ENCODE data around the gene RUFY3.
"Not testable (repeated sequence)": the region's sequence is repeated elsewhere in the genome, so short reads cannot be mapped to it uniquely, and the experiment has no call there.

The RUFY3 gene

GRCh38 chr4:70688795-70689231, 33.0 kb upstream of the RUFY3 start:
- DNase-seq (ENCODE audit: insufficient read length) (no peak), FAIRE-seq (peak; percentile 73)
- no peak for TF ChIP-seq TAF1 (IDR thresholded peaks at IDR 0.05; ENCODE audit: borderline replicate concordance, low read depth, low read length)
- TF ChIP-seq POLR2A (IDR thresholded peaks at IDR 0.05; ENCODE audit: low read depth, low read length): no peak
- no peak for TF ChIP-seq POLR2AphosphoS5 (IDR thresholded peaks at IDR 0.05; ENCODE audit: low read depth, low read length)

DNA sequence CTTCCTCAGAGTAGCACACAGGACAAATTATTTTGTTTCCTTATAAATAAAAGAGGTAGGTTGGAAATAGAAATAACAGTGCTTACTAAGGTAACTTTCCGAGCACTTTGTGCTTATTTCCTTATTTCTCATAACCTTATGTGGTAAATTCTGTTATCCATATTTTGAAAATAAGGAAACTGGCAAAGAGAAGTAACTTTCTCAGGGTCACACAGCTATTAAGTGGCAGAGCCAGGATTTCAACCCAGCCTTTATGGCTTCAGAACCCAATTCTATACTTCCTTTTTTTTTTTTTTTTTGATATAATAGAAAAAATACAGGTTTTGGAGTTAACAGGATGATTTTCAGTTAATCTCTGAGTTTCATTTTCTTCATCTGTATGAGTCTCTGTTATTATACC, 30.1 kb upstream of the RUFY3 start:
- DNase-seq (ENCODE audit: insufficient read length) (no peak), FAIRE-seq (no peak)
- TF ChIP-seq POLR2A (IDR thresholded peaks at IDR 0.05; ENCODE audit: low read depth, low read length): no peak
- TF ChIP-seq POLR2AphosphoS5 (IDR thresholded peaks at IDR 0.05; ENCODE audit: low read depth, low read length): no peak
- no peak for TF ChIP-seq TAF1 (IDR thresholded peaks at IDR 0.05; ENCODE audit: borderline replicate concordance, low read depth, low read length)

DNA sequence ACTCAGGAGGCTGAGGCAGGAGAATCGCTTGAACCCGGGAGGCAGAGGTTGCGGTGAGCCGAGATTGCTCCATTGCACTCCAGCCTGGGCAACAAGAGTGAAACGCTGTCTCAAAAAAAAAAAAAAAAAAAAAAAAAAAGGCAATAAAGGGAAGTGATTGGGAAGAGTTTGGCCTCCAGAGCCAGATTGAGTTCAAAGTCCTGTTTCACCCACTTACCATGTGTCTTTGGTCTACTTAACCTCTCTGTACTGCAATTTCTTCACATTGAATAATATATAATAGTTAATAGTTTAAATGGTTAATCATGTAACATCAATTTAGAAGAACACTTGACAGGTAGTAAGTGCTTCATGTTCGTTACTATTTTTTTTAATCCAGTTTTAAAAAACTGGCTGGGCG, 27.1 kb upstream of the RUFY3 start:
- FAIRE-seq; DNase-seq (ENCODE audit: insufficient read length): not testable (repeated sequence)

DNA sequence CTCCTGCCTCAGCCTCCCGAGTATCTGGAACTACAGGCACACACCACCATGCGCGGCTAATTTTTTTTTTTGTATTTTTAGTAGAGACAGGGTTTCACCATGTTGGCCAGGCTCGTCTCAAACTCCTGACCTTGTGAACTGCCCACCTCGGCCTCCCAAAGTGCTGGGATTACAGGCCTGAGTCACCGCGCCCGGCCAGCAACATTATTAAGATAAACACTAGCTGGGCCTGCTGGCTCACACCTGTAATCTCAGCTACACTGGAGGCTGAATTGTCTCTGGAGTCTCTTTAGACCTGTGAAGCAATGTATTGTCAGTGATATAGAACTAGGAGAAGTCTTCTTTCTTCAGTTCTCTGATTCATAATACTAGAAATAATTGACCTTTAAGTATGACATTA, 23.3 kb upstream of the RUFY3 start:
- FAIRE-seq: not testable (repeated sequence)

GRCh38 chr4:70700712-70701111, 21.1 kb upstream of the RUFY3 start:
- FAIRE-seq: no peak
- no peak for DNase-seq (ENCODE audit: insufficient read length)

More for the DNA sequence above, 23.3 kb upstream of the RUFY3 start:
- DNase-seq (ENCODE audit: insufficient read length): not testable (repeated sequence)

GRCh38 chr4:70701271-70701670, 20.5 kb upstream of the RUFY3 start:
- no peak for FAIRE-seq
- TF ChIP-seq TAF1 (IDR thresholded peaks at IDR 0.05; ENCODE audit: borderline replicate concordance, low read depth, low read length): no peak

More at GRCh38 chr4:70700712-70701111, 21.1 kb upstream of the RUFY3 start:
- TF ChIP-seq TAF1 (IDR thresholded peaks at IDR 0.05; ENCODE audit: borderline replicate concordance, low read depth, low read length) (no peak), POLR2AphosphoS5 (IDR thresholded peaks at IDR 0.05; ENCODE audit: low read depth, low read length) (no peak), POLR2A (IDR thresholded peaks at IDR 0.05; ENCODE audit: low read depth, low read length) (no peak)

GRCh38 chr4:70702592-70702991, 19.2 kb upstream of the RUFY3 start:
- DNase-seq (ENCODE audit: insufficient read length): not testable (repeated sequence)

More at GRCh38 chr4:70701271-70701670, 20.5 kb upstream of the RUFY3 start:
- DNase-seq (ENCODE audit: insufficient read length): no peak

DNA sequence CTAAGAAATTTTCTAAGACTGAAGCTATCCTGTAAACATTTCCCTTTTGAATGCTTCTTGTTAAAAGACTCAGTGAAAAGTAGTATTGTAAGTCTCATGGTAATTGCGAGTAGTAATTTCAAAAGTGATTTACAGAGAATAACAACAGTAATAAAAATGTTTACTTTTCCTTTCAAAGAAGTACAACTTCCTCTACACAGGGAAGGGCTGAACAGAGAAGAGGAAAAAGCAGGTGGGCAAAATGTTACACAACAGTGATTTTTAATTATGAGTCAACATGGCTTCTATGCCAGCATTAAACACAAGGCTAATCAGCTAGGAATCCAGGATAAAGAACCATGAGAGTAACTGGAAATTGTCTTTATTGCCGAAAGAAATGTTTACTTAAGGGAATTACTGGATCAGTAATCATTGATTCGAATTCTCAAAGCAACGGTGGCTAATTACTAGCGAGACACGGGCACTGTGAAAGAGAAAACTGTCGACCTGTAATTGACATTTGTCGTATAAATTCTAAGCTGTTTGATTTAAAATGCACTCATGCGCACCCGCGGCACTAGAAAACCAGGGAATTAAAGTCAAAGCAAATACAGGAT, 18.0 kb upstream of the RUFY3 start:
- peak; percentile 44 for FAIRE-seq
- no peak for TF ChIP-seq TAF1 (IDR thresholded peaks at IDR 0.05; ENCODE audit: borderline replicate concordance, low read depth, low read length)
- no peak for TF ChIP-seq POLR2AphosphoS5 (IDR thresholded peaks at IDR 0.05; ENCODE audit: low read depth, low read length)
- no peak for TF ChIP-seq POLR2A (IDR thresholded peaks at IDR 0.05; ENCODE audit: low read depth, low read length)
- DNase-seq (ENCODE audit: insufficient read length): no peak

More at GRCh38 chr4:70702592-70702991, 19.2 kb upstream of the RUFY3 start:
- not testable (repeated sequence) for FAIRE-seq

DNA sequence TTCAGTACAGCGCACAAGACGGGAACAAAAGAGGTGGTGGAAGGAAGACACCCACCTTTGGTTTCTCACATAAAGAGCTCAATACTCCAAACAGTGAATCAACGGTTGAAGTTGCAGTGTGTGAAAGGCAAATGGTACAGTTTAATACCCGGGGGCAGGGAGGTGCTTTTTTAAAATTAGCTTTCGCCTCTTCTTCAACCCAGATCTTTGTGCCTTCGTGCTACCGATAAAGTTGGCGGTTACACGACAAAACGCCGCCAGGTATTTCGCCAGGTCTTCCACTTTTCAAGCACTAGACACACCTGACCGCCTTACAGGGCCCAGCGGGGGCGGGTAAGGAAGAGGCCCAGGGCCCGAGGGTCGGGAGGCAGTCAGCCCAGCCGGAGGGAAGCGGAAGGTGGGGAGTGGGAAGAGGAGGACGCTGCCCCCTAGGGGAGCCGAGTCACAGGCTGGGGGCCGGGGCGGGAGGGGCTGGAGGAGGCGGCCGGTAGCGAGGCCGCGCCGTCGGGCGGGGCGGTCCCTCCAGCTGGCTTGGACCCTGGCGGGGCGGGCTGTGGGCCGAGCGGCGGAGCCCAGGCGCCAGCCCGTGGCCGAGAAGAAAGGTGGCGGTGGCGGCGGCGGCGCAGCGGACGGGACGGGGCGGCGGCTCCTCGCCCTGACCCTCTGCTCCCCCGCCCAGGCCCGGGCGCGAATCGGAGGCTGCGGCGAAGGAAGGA, 17.4 kb upstream of the RUFY3 start:
- TF ChIP-seq POLR2AphosphoS5 (IDR thresholded peaks at IDR 0.05; ENCODE audit: low read depth, low read length) (no peak), POLR2A (IDR thresholded peaks at IDR 0.05; ENCODE audit: low read depth, low read length) (no peak), TAF1 (IDR thresholded peaks at IDR 0.05; ENCODE audit: borderline replicate concordance, low read depth, low read length) (no peak)
- peak; percentile 85 for FAIRE-seq

GRCh38 chr4:70704931-70705182, 16.9 kb upstream of the RUFY3 start:
- TF ChIP-seq TAF1 (IDR thresholded peaks at IDR 0.05; ENCODE audit: borderline replicate concordance, low read depth, low read length) (no peak), POLR2AphosphoS5 (IDR thresholded peaks at IDR 0.05; ENCODE audit: low read depth, low read length) (no peak), POLR2A (IDR thresholded peaks at IDR 0.05; ENCODE audit: low read depth, low read length) (no peak)
- no peak for FAIRE-seq
- no peak for DNase-seq (ENCODE audit: insufficient read length)

More for the DNA sequence above, 17.4 kb upstream of the RUFY3 start:
- DNase-seq (ENCODE audit: insufficient read length): peak; percentile 61

DNA sequence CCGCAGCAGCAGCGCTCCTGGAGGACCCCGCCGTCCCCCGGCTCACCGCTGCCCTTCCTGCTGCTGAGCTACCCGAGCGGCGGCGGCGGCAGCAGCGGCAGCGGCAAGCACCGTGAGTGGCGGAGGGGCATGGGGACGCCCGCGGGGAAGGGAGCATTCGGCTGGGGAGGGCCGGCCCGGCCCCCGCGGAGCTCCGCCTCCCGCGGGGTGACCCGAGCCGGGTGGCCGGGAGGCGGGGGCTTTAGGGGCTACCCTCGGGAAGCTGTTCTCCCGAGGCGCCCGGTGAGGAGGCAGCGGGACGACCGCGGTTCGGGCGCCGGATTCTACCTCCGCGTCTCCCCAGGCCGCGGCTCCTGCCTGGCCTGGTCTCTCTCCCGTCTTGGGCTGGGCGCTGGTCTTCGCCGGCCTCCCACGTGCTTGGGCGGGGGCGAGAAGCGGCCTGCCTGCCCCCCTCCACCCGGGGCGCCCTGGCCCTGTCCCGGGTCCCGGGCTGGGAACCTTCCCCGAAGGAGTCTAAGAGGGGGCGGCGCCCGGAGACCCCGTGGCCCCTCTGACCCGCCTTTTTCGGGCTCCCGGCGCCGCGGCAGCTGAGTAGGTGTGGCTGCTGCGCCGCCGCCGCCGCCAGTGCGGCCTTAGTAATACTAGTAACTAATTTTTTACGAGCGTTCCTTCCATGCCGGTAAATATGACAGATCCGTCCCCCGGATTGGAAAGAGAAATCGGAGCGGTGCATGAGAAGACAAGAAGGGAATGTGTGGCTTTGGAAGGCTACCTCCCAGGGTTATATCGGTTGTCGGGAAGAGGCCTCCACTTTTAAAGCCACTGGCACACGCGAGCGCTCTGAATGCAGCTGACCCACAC, 16.4 kb upstream of the RUFY3 start:
- DNase-seq (ENCODE audit: insufficient read length) (peak; percentile 67), FAIRE-seq (peak; percentile 62)
- no peak for TF ChIP-seq POLR2AphosphoS5 (IDR thresholded peaks at IDR 0.05; ENCODE audit: low read depth, low read length)
- peak; percentile 23; the same call in 1 of the 2 replicates for TF ChIP-seq POLR2A (IDR thresholded peaks at IDR 0.05; ENCODE audit: low read depth, low read length)

- TF ChIP-seq POLR2AphosphoS5 (IDR thresholded peaks at IDR 0.05; ENCODE audit: low read depth, low read length) (no peak), POLR2A (IDR thresholded peaks at IDR 0.05; ENCODE audit: low read depth, low read length) (no peak), TAF1 (IDR thresholded peaks at IDR 0.05; ENCODE audit: borderline replicate concordance, low read depth, low read length) (no peak)
- no peak for FAIRE-seq
- DNase-seq (ENCODE audit: insufficient read length): no peak
These were observed 15.7 kb upstream of the RUFY3 start for GRCh38 chr4:70706044-70706461.
